Measurements from ENCODE around the gene C22orf39. TPM values are rescaled to one million over a fixed set of nuclear protein-coding genes. Genes with fewer than 3 reads are reported as not detected.

C22orf39 gene
- total RNA-seq, 1 experiment from 2014 or later = 19.3 TPM

DNA sequence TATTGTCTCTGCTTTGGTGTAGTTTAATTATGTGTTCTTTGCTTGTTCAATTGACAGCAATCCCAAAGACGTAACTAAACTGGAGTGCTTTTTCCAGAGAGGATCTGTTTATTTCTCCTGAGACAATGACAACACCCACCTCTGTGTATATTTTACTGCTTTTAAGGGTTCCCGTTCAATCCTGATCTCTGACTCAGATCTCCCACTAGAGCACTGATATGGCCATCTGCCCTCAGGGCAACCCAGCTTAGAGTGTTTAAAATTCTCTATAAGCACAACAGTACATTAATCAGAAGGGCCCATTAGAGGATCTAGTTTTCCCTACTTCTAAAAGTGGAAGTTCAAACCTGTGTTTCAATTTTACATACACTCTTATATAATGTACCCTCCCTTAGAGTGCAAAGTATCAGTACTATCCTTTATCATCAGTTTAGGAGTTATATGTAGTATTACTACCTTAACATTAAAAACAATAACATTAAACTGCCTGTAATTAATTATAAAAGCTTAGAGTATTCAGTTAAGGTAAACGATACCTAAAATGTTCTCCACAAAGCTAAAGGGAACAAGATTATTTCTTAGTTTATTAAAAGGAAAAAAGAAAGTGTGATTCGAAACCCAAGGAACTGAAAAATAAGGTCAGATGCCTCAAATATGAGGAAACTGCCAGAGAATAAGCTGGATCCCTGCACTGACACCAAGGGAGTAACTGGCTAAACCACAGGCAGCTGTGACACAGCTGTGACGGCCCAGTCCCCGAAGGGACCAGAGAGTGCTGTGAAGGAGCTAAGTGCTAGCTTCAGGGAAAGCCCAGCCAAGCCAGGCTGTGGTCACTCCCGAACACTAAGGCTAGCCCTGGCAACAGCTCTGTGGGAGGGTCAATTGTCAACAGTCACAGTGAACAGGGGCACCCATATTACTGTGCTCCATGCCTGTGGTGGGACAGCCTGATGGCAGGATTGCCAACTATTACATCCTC, 16.3 kb upstream of the C22orf39 start:
- Mint-ChIP-seq H3K27me3 (ENCODE audit: low read depth) (no peaks in the 10 kb centered on the region; the same call in 1 of the 2 replicates), H3K4me1 (no peaks in the 10 kb centered on the region), H3K27ac (no peak overlapping the region), H3K36me3 (ENCODE audit: insufficient read depth in 1 of 3, low read depth in 3 of 3) (peaks cover 23 to 80% (median 39%) of the 10 kb centered on the region in 3 experiments; a peak in 6 of 7 replicates), H3K9me3 (no peaks in the 10 kb centered on the region; a peak in 1 of 5 replicates), H3K4me3 (no peak overlapping the region)
- H3K4me1 ChIP-seq (ENCODE audit: insufficient read depth, low read length) = no peaks in the 10 kb centered on the region
- TF ChIP-seq, protein P1, sequence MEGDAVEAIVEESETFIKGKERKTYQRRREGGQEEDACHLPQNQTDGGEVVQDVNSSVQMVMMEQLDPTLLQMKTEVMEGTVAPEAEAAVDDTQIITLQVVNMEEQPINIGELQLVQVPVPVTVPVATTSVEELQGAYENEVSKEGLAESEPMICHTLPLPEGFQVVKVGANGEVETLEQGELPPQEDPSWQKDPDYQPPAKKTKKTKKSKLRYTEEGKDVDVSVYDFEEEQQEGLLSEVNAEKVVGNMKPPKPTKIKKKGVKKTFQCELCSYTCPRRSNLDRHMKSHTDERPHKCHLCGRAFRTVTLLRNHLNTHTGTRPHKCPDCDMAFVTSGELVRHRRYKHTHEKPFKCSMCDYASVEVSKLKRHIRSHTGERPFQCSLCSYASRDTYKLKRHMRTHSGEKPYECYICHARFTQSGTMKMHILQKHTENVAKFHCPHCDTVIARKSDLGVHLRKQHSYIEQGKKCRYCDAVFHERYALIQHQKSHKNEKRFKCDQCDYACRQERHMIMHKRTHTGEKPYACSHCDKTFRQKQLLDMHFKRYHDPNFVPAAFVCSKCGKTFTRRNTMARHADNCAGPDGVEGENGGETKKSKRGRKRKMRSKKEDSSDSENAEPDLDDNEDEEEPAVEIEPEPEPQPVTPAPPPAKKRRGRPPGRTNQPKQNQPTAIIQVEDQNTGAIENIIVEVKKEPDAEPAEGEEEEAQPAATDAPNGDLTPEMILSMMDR (conservative IDR thresholded peaks at IDR 0.05) = no peak
- no peak overlapping the region for H3K4ac ChIP-seq (ENCODE audit: low read depth, low read length)
- H2BK12ac ChIP-seq (ENCODE audit: insufficient read length, low read depth, low read length) = no peak overlapping the region
- H3T11ph ChIP-seq (ENCODE audit: low read length) = no peak overlapping the region
- no peak overlapping the region for H2BK5ac ChIP-seq (ENCODE audit: insufficient read length, low read length)
- H3K56ac ChIP-seq (ENCODE audit: insufficient read length, low read depth, low read length) = no peak overlapping the region
- H3K14ac ChIP-seq (ENCODE audit: insufficient read depth, low read length) = no peak overlapping the region
- no peaks in the 10 kb centered on the region for H3K9me3 ChIP-seq (ENCODE audit: control insufficient read depth, low read depth, low read length)
- H3K27me3 ChIP-seq (ENCODE audit: insufficient read depth, low read length) = no peaks in the 10 kb centered on the region
- H3K9ac ChIP-seq (ENCODE audit: extremely low read depth, insufficient read length, low read length) = no peak overlapping the region
- no peak overlapping the region for H4K5ac ChIP-seq (ENCODE audit: insufficient read length, low read depth, low read length)
- no peak overlapping the region for H2BK15ac ChIP-seq (ENCODE audit: low read depth, low read length)
- no peak overlapping the region for H3K23ac ChIP-seq (ENCODE audit: insufficient read length, low read depth, low read length)
- no peak overlapping the region for H4K8ac ChIP-seq (replicated peaks; ENCODE audit: insufficient read length, low read depth, low read length)
- no peak for DNase-seq
- no peak overlapping the region for H3K4me2 ChIP-seq (ENCODE audit: insufficient read depth, insufficient read length, low read length)
- no peak overlapping the region for H2AK5ac ChIP-seq (ENCODE audit: insufficient read length, low read length)
- H3K27ac ChIP-seq (ENCODE audit: insufficient read length, low read depth, low read length) = no peak overlapping the region
- no peaks in the 10 kb centered on the region for H3K79me1 ChIP-seq (ENCODE audit: insufficient read depth, low read depth, low read length, poor library complexity, severe bottlenecking)
- no peaks in the 10 kb centered on the region for H3K79me2 ChIP-seq (ENCODE audit: insufficient read depth, low read length)
- no peaks in the 10 kb centered on the region for H3K23me2 ChIP-seq (ENCODE audit: insufficient read length, low read depth, low read length, poor library complexity, severe bottlenecking)
- H3K18ac ChIP-seq (ENCODE audit: insufficient read length, low read depth, low read length) = no peak overlapping the region
- H2AFZ ChIP-seq (ENCODE audit: low read length) = no peak overlapping the region
- WGBS (ENCODE audit: extremely low coverage, insufficient read length, low lambda C conversion rate) = no CpG with 5 or more reads among the region's 7 CpGs
- H4K20me1 ChIP-seq (ENCODE audit: control insufficient read depth, insufficient read depth, insufficient read length) = no peaks in the 10 kb centered on the region
- no peak overlapping the region for H2BK120ac ChIP-seq (ENCODE audit: low read depth, low read length, poor library complexity, severe bottlenecking)
- H2BK20ac ChIP-seq (ENCODE audit: low read depth, low read length, poor library complexity, severe bottlenecking) = no peak overlapping the region
- no peak overlapping the region for H4K91ac ChIP-seq (ENCODE audit: insufficient read length, low read depth, low read length)

Measured in H9 (cell line).